SJCRH30 (cell line): ENCODE measurements around the gene GRIN1. TPM values are rescaled to one million over a fixed set of nuclear protein-coding genes. Genes with fewer than 3 reads are reported as not detected.

Source experiments
- DNase-seq, 2 experiments: peaks; one replicate each; pipeline ENCODE4 v3.0.0-alpha.2; 2015 to 2020
- H3K27ac ChIP-seq: fragments of 250-450 bp; sonication (Bioruptor Pico); 2 replicates; pipeline ENCODE4 v1.5.1; 2020; ENCODE audit warnings: mild to moderate bottlenecking, moderate library complexity
- H3K27me3 ChIP-seq: fragments of 250-450 bp; sonication (Bioruptor Pico); 2 replicates; pipeline ENCODE4 v1.5.1; 2020; ENCODE audit warnings: mild to moderate bottlenecking, moderate library complexity
- H3K36me3 ChIP-seq: fragments of 250-450 bp; sonication (Bioruptor Pico); 2 replicates; pipeline ENCODE4 v1.5.1; 2020; ENCODE audit warnings: mild to moderate bottlenecking, moderate library complexity
- H3K4me1 ChIP-seq: fragments of 250-450 bp; sonication (Bioruptor Pico); 2 replicates; pipeline ENCODE4 v1.5.1; 2020; ENCODE audit warnings: mild to moderate bottlenecking, moderate library complexity
- H3K4me3 ChIP-seq: fragments of 250-450 bp; sonication (Bioruptor Pico); 2 replicates; pipeline ENCODE4 v1.5.1; 2020; ENCODE audit warnings: mild to moderate bottlenecking, moderate library complexity
- H3K9me3 ChIP-seq: fragments of 250-450 bp; sonication (Bioruptor Pico); replicated peaks from 2 replicates; pipeline ENCODE4 v1.5.1; 2020; ENCODE audit warnings: mild to moderate bottlenecking, moderate library complexity
- total RNA-seq: library from RNA; depleted of rRNA; stranded (reverse); fragments of >200 nt; shearing (Covaris generic); gene quantifications from 2 replicates; pipeline ENCODE4 v1.2.3, GENCODE V29; 2014

Gene GRIN1
- total RNA-seq, 1 experiment from 2014 or later, result 0.49 TPM

DNA sequence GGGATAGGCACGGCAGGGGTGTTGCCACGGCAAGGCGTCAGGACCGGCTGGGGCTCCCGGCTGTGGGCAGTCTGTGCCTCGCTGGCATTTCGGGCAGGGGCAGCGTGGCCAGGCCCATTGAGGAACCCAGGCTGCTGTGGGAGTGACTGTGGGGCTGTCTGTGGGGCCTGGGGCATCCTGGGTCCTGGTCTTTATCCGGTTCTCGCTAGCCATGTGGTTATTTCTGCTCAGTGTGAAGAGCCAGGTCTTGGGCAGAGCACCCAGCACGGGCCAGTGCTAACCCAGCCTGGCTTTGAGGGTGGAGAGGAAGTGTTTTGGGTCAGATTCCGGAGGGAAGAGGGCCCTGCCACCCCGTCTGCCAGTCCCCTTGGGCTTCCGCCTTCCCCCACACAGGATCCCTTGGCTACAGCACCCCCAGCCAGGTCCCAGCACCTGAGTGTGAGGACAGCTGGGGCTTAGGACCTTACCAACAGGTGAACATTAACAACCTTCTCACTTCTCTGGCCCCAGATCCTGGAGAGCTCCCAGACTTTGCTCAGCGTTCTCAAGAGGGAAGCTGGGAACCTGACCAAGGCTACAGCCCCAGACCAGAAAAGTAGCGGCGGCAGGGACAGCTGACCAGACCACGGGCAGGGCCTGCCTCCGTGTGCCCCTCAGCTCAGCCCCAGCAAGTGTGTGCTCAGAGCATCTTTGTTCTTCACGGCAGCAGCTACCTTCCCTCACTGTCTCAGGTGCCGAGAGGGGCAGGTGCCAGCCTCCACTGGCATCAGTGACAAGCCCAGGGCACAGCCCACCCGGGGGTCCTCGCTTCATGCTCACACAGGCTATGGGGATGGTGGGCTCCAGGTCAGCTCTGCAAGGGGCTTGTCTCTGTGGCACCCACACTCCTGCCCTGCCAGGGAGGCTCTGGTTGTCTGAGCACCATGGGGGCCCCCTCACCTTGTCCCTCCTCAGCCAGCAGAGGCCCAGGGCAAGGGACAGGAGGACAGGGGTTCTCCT lies 50.6 kb downstream of the GRIN1 start:
- Histone ChIP-seq H3K4me3 (peak overlapping the region; percentile 94), H3K4me1 (peaks cover 23% of the 10 kb centered on the region; the same call in 1 of the 2 replicates), H3K9me3 (no peaks in the 10 kb centered on the region), H3K27ac (peak overlapping the region; percentile 50; the same call in 1 of the 2 replicates), H3K36me3 (peaks cover 5% of the 10 kb centered on the region; the same call in 1 of the 2 replicates), H3K27me3 (no peaks in the 10 kb centered on the region)
- DNase-seq, result no peak

DNA sequence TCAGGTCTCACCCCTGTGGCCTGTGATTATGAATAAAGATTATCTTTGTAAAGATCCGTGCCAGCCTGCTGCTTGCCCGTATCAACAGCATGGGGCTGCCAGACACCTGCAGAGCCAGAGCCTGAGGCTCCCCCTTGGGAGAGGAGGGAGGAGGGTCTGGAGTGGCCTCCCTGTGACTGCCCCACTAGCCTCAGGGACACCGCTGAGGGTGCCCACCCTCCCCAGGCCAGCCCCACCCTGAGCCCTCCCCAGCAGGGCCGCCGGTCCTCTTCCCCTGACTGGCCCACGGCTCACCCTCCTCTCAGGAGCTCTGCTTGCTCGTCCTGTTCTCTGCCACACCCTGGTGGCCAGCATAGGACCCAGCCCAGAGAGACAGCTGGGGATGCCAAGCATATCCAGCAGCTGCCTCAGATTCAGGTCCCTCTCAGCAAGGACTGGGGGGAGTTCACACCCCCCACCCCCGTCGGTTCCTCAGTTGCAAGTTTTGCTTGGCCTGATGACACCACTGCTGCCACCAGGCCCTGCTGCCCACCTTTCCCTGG lies 51.4 kb downstream of the GRIN1 start:
- H3K4me1 ChIP-seq, result peaks cover 28% of the 10 kb centered on the region; the same call in 1 of the 2 replicates
- peaks cover 5% of the 10 kb centered on the region; the same call in 1 of the 2 replicates for H3K36me3 ChIP-seq
- no peak overlapping the region for H3K4me3 ChIP-seq
- no peaks in the 10 kb centered on the region for H3K27me3 ChIP-seq
- no peak overlapping the region for H3K27ac ChIP-seq
- no peaks in the 10 kb centered on the region for H3K9me3 ChIP-seq
- DNase-seq, result peak in 1 of 2 experiments; percentile 54

DNA sequence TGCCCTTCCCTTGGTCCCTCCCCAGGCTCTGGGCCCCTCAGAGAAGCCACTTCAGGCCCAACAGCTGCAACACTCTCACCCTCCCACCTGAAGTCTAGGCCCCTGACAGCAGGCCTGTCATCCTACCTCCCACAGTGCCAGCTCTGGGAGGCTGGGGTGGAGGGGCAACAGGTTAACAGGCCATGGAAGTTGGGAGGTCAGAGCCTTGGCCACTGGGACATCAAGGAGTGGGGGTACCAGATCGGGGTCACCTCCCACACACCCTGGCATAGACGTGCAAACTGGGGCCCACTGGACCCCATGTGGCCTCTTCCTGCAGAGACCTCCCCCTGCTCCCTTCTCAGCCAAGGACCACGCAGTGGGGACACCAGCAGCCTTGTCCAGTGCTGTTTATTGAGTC lies 52.3 kb downstream of the GRIN1 start:
- no peaks in the 10 kb centered on the region for H3K27me3 ChIP-seq
- H3K36me3 ChIP-seq, result peaks cover 5% of the 10 kb centered on the region; the same call in 1 of the 2 replicates
- H3K4me1 ChIP-seq, result peaks cover 28% of the 10 kb centered on the region; the same call in 1 of the 2 replicates
- H3K9me3 ChIP-seq, result no peaks in the 10 kb centered on the region
- no peak for DNase-seq
- no peak overlapping the region for H3K27ac ChIP-seq
- H3K4me3 ChIP-seq, result no peak overlapping the region

DNA sequence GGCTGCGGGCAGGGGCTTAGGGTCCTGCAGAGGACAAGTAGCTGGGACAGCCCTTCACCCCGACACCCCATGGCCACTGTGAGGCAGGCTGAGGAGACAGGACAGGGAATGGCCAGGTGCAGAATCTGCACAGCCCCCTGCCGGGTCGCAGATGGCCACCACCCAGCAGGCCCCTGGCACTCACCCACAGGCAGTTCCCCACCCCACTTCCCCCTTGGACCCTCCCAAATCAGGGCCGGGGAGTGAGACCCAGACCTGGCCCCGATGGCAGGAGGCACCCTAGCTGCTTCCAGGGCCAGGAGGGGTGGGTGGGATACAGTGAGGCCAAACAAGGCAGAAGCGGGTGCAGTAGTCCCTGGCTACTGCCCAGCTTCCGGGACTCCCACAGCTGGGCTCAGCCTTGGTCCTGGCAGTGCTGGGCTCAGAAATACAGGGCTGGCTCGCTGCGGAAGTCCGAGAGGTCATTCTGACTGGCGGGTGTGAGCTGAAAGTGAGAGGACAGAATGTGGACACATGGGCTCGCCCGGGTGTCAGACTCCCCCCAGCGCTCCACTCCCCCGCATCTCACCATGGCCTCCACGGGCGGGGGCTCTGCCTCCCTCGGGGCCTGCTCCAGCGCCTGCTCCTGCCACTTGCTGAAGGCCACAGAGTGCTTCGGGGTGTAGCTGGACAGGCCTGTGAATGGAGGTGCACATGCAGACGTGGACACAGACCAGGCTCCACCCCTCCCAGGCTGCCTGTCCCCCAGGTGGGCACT lies 52.9 kb downstream of the GRIN1 start:
- Histone ChIP-seq H3K4me3 (no peak overlapping the region), H3K27me3 (no peaks in the 10 kb centered on the region), H3K9me3 (no peaks in the 10 kb centered on the region), H3K4me1 (peaks cover 22% of the 10 kb centered on the region; the same call in 1 of the 2 replicates), H3K27ac (no peak overlapping the region), H3K36me3 (peaks cover 5% of the 10 kb centered on the region; the same call in 1 of the 2 replicates)
- no peak for DNase-seq

DNA sequence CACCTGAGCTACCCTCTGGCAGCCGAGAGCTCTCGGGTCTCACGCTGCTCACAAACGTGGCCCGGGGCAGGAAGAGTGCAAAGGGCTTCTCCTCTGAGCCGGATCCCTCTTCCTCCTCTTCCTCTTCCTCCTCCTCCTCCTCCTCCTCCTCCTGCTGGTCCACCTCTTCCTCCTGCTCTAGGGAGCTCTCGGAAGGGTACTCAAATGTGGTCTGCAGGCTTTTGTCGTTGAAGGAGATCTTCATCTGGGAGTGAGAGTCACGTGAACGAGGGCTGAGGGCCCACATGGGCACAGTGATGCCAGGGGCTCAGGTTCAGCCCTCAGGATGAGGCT lies 53.5 kb downstream of the GRIN1 start:
- H3K27me3 ChIP-seq, result no peaks in the 10 kb centered on the region
- peaks cover 5% of the 10 kb centered on the region; the same call in 1 of the 2 replicates for H3K36me3 ChIP-seq
- H3K9me3 ChIP-seq, result no peaks in the 10 kb centered on the region
- H3K4me1 ChIP-seq, result peaks cover 17% of the 10 kb centered on the region; the same call in 1 of the 2 replicates
- no peak overlapping the region for H3K4me3 ChIP-seq
- H3K27ac ChIP-seq, result no peak overlapping the region
- DNase-seq, result no peak

DNA sequence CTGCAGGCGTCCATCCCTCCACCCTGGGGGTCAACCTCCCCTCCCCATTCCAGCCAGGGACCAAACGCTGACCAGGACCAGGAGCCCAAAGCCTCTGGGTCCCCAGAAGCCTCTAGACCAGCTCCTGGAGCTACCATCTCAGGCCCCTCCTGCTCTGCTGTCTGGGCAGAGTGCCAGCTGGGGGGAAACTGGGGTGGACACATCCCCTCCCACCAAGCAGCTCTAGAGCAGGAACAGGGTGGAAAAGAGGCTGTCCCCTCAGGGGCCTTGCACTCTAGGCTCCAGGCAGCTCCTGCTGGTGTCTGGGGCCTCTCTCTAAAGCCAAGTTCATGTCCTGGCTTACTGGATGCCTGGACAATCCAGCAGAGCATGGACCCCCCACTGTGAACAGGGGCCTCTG lies 53.9 kb downstream of the GRIN1 start:
- Histone ChIP-seq H3K4me1 (peaks cover 15% of the 10 kb centered on the region; the same call in 1 of the 2 replicates), H3K27me3 (no peaks in the 10 kb centered on the region)
- no peak for DNase-seq

DNA sequence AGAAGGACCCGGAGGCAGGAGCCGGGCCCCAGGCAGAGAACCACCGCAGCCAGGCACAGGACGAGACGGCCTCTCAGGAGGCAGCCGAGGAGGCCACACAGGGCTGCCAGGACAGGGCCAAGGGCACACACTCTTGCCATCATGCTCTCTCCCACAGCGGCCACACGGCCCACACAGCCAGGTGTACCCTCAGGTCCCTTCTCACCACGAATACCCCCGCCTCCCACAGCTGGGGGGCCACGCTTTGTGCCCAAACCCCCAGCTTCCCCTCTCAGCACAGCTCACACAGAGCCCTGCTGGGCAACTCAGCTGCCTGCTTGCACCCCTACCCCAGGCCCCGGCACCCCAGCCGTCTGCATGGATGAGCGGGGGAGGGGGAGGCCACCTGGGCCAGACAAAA lies 54.8 kb downstream of the GRIN1 start:
- H3K4me1 ChIP-seq, result peaks cover 21% of the 10 kb centered on the region
- H3K27ac ChIP-seq, result no peak overlapping the region
- H3K4me3 ChIP-seq, result no peak overlapping the region
- no peak for DNase-seq
- H3K36me3 ChIP-seq, result peaks cover 5% of the 10 kb centered on the region; the same call in 1 of the 2 replicates
- H3K27me3 ChIP-seq, result no peaks in the 10 kb centered on the region
- H3K9me3 ChIP-seq, result no peaks in the 10 kb centered on the region

More for the DNA sequence above, 53.9 kb downstream of the GRIN1 start:
- Histone ChIP-seq H3K4me3 (no peak overlapping the region), H3K9me3 (no peaks in the 10 kb centered on the region), H3K27ac (no peak overlapping the region), H3K36me3 (peaks cover 5% of the 10 kb centered on the region; the same call in 1 of the 2 replicates)

DNA sequence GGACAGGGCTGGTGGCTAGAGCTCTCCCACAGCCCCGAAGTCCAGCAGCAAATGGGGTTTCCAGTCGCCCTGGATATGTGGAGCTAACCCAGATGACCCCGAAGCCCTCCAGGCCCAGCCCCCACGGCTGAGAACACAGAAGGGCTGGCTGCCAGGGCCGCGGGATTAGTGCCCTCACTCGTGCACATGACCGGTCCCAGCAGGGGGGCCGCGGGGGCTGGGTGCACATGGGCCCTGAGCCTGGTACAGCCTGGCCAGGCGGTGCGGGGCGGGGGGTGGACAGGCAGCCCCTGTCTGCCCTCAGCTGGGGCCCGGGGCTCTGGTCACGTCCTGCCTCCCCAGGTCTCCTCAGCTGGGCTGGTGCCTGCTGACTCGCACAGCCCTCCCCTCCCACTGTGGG lies 55.4 kb downstream of the GRIN1 start:
- DNase-seq, result no peak
- Histone ChIP-seq H3K4me1 (peaks cover 24% of the 10 kb centered on the region), H3K27me3 (no peaks in the 10 kb centered on the region), H3K9me3 (no peaks in the 10 kb centered on the region), H3K4me3 (no peak overlapping the region), H3K27ac (no peak overlapping the region), H3K36me3 (peaks cover 5% of the 10 kb centered on the region; the same call in 1 of the 2 replicates)

DNA sequence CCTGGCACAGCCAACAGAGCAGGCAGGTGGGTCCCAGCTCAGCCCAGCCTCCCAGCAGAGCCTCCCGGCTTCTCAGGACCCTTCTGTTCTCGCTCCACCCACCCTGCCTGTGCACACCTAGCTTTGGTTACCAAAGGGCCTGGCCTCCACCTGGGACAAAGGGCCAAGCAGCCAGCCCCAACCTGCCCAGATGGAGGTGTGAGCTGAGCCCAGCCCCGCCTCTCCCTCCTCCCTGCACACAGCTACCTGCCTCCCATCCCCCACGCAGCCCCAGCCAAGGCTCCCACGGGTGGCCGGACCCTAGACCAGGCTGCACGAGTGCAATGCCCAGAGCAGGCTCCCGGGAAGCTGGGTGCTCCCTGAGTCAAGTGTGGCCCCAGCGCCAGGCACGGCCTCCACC lies 56.0 kb downstream of the GRIN1 start:
- H3K27ac ChIP-seq, result no peak overlapping the region
- no peak overlapping the region for H3K4me3 ChIP-seq
- H3K9me3 ChIP-seq, result no peaks in the 10 kb centered on the region
- DNase-seq, result no peak
- H3K36me3 ChIP-seq, result peaks cover 4% of the 10 kb centered on the region; the same call in 1 of the 2 replicates
- peaks cover 20% of the 10 kb centered on the region for H3K4me1 ChIP-seq
- H3K27me3 ChIP-seq, result no peaks in the 10 kb centered on the region

DNA sequence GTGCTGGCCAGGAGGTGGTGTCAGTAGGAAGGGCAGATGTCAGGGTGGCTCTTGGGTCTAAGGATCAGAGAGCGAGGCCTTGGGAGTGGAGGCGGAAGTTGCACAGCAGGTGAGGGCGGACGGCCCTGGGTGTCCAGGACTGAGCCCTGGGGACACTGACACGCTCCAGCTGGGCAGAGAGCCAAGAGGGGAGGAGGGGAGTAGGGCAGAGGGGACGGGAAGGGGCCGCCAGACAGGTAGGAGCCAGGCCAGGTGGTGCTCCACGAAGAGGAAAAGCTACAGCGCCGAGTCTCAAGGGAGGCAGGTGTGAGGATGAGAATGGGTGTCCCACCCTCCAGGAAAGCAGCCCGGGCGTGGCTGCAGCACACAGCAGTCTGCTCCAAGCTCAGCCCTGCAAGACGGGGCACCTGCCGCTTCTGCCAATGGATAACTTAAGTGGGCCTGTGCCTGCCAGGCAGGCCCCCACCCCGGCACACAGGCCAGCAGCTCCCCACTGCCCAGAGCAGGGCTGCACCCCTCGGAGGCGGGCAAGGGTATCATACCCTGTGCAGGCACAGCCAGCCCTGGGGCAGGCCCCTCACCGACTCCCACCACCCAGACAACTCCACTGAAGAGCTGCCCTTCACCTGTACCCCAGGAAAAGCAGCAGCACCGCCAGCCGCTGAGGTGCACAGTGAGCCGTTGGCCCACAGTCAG lies 56.7 kb downstream of the GRIN1 start:
- no peaks in the 10 kb centered on the region for H3K9me3 ChIP-seq
- H3K27ac ChIP-seq, result no peak overlapping the region
- H3K36me3 ChIP-seq, result no peaks in the 10 kb centered on the region
- H3K27me3 ChIP-seq, result no peaks in the 10 kb centered on the region
- H3K4me3 ChIP-seq, result no peak overlapping the region
- peaks cover 17% of the 10 kb centered on the region for H3K4me1 ChIP-seq
- no peak for DNase-seq

DNA sequence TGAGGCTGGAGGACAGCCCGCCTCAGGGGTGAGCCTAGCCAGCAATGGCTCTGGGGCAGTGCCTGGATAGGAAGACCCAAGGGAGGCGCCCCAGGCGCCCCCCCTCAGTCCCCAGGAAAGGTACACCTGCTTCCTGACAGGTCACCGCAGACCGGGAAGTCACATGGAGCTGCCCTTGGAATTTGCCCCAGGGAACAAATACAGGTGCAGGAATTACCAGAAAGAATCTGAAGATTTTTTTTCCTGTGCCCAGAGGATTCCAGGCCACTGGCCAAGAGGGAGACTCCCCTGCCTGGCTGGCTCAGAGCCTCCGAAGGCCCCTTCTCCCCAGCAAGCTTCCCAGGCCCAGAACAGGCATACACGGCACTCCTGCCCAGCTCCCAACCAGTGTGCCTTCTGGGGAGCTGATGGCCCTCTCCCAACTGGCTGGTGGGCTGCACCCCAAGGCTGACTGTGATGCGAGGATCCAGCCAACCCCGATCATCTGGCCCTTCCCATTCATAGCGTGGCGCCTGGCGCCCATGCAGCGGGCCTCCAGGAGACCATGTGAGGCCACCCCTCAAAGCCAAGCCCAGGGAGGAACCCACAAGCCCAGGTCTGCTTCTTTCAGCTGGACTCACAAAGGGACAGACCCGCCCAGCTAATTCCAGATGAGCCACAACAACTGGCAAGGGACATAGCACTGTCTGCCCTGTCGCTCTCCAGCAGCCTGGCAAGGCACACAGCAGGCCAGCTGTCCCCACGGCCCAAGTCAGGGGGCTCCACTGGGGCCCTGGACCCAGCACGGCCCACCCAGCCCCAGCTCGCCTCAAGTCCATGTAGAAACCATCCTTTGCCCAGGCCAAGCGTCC lies 59.3 kb downstream of the GRIN1 start:
- no peak overlapping the region for H3K4me3 ChIP-seq

DNA sequence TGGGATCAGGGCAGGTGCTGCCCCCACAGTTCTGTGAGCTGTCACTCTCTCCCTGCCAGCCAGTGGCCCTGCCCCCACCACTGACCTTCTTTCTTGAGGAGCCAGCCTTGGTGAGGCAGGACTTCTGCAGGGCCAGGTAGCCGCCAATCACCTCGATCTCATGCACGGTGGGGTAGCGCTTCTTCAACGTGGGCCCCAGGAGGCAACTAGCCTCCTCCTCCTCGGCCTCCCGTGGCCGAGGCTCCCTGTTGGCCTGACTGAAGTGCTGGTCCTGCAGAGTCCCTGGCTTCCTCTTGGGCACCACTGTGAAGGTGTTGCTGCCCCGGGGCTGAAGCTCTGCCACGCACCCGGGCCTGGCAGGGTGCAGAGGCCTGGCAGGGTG lies 59.9 kb downstream of the GRIN1 start:
- Histone ChIP-seq H3K27me3 (no peaks in the 10 kb centered on the region), H3K4me1 (peaks cover 17% of the 10 kb centered on the region), H3K4me3 (no peak overlapping the region), H3K9me3 (no peaks in the 10 kb centered on the region), H3K36me3 (no peaks in the 10 kb centered on the region), H3K27ac (no peak overlapping the region)
- DNase-seq, result no peak

More for the DNA sequence above, 59.3 kb downstream of the GRIN1 start:
- Histone ChIP-seq H3K4me1 (peaks cover 17% of the 10 kb centered on the region), H3K27ac (no peak overlapping the region), H3K27me3 (no peaks in the 10 kb centered on the region), H3K9me3 (no peaks in the 10 kb centered on the region), H3K36me3 (no peaks in the 10 kb centered on the region)
- DNase-seq, result no peak

DNA sequence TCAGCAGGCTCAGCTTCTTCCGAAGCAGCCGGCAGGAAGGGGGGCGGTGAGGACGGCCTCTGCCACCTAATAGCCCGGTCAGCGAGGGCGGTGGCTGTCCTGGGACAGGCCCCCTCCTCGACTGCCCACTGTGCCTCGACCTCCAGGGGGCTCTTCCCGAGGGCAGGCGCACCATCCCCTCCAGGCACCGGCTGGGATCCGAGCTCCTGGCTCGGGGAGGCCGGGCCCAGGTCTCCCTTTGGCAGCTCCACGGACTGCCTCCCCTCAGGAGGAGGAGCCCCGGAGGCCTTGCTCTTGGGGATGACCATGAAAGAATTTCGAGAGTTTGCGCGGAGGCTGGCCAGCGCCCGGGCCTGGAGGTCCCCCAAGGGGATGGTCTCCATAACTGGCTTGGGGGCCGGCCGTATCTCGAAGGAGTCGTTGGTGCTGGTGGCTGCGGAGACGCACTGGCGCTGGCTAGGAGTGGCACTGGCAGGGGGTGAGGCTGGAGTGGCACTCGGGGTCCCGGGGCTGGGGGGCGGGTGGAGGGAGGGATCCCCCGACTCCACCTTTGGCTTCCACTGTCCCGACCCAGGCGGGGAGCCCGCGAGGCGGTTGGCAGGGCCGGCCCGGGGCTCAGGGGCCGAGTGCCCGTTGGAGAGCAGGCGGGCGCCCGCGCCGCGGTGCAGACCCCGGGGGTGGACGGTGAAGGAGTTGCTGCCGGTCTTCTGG lies 60.6 kb downstream of the GRIN1 start:
- Histone ChIP-seq H3K4me3 (peak overlapping the region; percentile 58), H3K4me1 (peaks cover 21% of the 10 kb centered on the region), H3K27me3 (no peaks in the 10 kb centered on the region), H3K27ac (no peak overlapping the region), H3K9me3 (no peaks in the 10 kb centered on the region), H3K36me3 (no peaks in the 10 kb centered on the region)
- no peak for DNase-seq
